ENCODE measurements around the gene ADAP2.
"Not testable (repeated sequence)": the region's sequence is repeated elsewhere in the genome, so short reads cannot be mapped to it uniquely, and the experiment has no call there.

The ADAP2 gene

DNA sequence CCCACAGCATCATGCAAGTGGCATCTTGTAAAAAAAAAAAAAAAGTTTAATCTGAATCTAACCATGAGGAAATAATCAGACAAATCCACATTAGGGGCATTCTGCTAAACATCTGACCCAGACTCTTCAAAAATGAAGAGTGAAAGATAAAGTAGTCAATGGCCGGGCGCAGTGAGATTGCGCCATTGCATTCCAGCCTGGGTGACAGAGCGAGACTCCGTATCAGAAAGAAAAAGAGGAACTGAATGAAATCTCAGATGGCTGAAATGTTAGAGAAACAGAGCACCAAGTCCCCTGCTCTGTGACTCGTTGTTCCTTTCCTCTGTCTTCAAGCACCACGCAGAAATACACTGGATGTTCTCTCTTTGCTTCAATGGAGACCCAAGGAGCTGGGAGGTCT is 36.4 kb downstream of the ADAP2 start:
- DNase-seq (ENCODE audit: extremely low spot score): no peak
- TF ChIP-seq ZNF384 (IDR thresholded peaks at IDR 0.05) (no peak), FOXM1 (IDR thresholded peaks at IDR 0.05; ENCODE audit: borderline replicate concordance) (no peak), L3MBTL2 (conservative IDR thresholded peaks at IDR 0.05) (no peak), NFRKB (IDR thresholded peaks at IDR 0.05) (no peak), ELF4 (IDR thresholded peaks at IDR 0.05) (no peak), CTBP1 (IDR thresholded peaks at IDR 0.05; ENCODE audit: borderline replicate concordance) (no peak), FOXK2 (IDR thresholded peaks at IDR 0.05) (no peak), PKNOX1 (IDR thresholded peaks at IDR 0.05) (no peak), BHLHE40 (IDR thresholded peaks at IDR 0.05; ENCODE audit: borderline replicate concordance) (no peak), ARNT (IDR thresholded peaks at IDR 0.05) (no peak), FOXA1 (IDR thresholded peaks at IDR 0.05) (no peak), SUZ12 (IDR thresholded peaks at IDR 0.05) (no peak), HDGF (IDR thresholded peaks at IDR 0.05; ENCODE audit: borderline replicate concordance) (no peak)
- ChIA-PET CTCF (no interaction called here), POLR2A (interaction anchor here (1.0 kb wide), 1 partner anchor 12 kb away, joined by 5 read pairs; the partner anchor contains the start of gene RNF135)

- TF ChIP-seq ZNF384 (IDR thresholded peaks at IDR 0.05) (no peak), TARDBP (IDR thresholded peaks at IDR 0.05) (no peak), ARNT (IDR thresholded peaks at IDR 0.05) (no peak)
- POLR2A ChIA-PET: interaction anchor here (1.0 kb wide), 1 partner anchor 9 kb away, joined by 4 read pairs; the partner anchor contains the start of gene RNF135
Observed at GRCh38 chr17:30961209-30962188, 39.8 kb downstream of the ADAP2 start.

DNA sequence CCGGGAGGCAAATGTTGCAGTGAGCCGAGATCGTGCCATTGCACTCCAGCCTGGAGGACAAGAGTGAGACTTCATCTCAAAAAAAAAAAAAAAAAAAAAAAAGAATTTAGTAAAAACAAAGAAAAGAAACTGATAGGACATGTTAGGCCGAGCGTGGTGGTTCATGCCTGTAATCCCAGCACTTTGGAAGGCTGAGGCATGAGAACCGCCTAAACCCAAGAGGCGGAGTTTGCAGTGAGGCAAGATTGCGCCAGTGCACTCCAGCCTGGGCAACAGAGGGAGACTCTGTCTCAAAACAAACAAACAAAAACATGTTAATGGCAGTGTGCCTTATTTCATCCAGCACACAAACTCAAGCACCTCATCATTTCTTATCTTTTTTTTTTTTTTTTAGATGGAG is 42.6 kb downstream of the ADAP2 start:
- POLR2A ChIA-PET; CTCF ChIA-PET; DNase-seq (ENCODE audit: extremely low spot score): not testable (repeated sequence)

More at GRCh38 chr17:30961209-30962188, 39.8 kb downstream of the ADAP2 start:
- no peak for DNase-seq (ENCODE audit: extremely low spot score)
- CTCF ChIA-PET: no interaction called here

GRCh38 chr17:30964876-30965275 is 43.1 kb downstream of the ADAP2 start:
- POLR2A ChIA-PET: no interaction called here
- no peak for DNase-seq (ENCODE audit: extremely low spot score)
- TF ChIP-seq ZNF384 (IDR thresholded peaks at IDR 0.05) (no peak), LEF1 (IDR thresholded peaks at IDR 0.05; ENCODE audit: borderline replicate concordance) (no peak), TARDBP (IDR thresholded peaks at IDR 0.05) (no peak), ELF4 (IDR thresholded peaks at IDR 0.05) (no peak), CTBP1 (IDR thresholded peaks at IDR 0.05; ENCODE audit: borderline replicate concordance) (no peak), BHLHE40 (IDR thresholded peaks at IDR 0.05; ENCODE audit: borderline replicate concordance) (no peak), NFRKB (IDR thresholded peaks at IDR 0.05) (no peak), FOXK2 (IDR thresholded peaks at IDR 0.05) (no peak), HDGF (IDR thresholded peaks at IDR 0.05; ENCODE audit: borderline replicate concordance) (no peak), FOXM1 (IDR thresholded peaks at IDR 0.05; ENCODE audit: borderline replicate concordance) (no peak), PKNOX1 (IDR thresholded peaks at IDR 0.05) (no peak), SUZ12 (IDR thresholded peaks at IDR 0.05) (no peak), FOXA1 (IDR thresholded peaks at IDR 0.05) (no peak), SP1 (IDR thresholded peaks at IDR 0.05) (no peak), L3MBTL2 (conservative IDR thresholded peaks at IDR 0.05) (no peak)
- CTCF ChIA-PET: no interaction called here

DNA sequence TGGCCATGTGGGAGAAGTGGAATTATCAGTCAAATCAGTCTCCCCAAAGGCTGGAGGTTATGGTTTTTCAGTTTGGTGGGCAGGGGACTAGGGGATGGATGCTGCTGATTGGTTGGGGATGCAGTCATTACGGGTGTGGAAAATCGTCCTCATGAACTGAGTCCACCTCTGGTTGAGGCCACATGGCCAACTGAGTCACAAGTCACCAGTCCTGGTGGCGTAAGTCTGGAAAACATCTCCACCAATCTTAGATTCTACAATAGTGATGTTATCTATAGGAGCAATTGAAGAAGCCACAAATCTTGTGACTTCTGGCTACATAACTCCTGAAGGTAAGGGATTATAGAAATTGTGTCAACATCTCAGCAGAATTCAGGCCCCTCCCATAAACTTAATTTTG is 43.9 kb downstream of the ADAP2 start:
- no peak for DNase-seq (ENCODE audit: extremely low spot score)
- POLR2A ChIA-PET: no interaction called here
- CTCF ChIA-PET: no interaction called here
- no peak for TF ChIP-seq FOXK2 (IDR thresholded peaks at IDR 0.05)
- TF ChIP-seq L3MBTL2 (conservative IDR thresholded peaks at IDR 0.05): no peak
- no peak for TF ChIP-seq TARDBP (IDR thresholded peaks at IDR 0.05)
- no peak for TF ChIP-seq SP1 (IDR thresholded peaks at IDR 0.05)
- TF ChIP-seq LEF1 (IDR thresholded peaks at IDR 0.05; ENCODE audit: borderline replicate concordance): no peak
- TF ChIP-seq FOXM1 (IDR thresholded peaks at IDR 0.05; ENCODE audit: borderline replicate concordance): no peak
- TF ChIP-seq HDGF (IDR thresholded peaks at IDR 0.05; ENCODE audit: borderline replicate concordance): no peak
- no peak for TF ChIP-seq CTBP1 (IDR thresholded peaks at IDR 0.05; ENCODE audit: borderline replicate concordance)
- TF ChIP-seq FOXA1 (IDR thresholded peaks at IDR 0.05): no peak
- TF ChIP-seq ZNF384 (IDR thresholded peaks at IDR 0.05): no peak
- no peak for TF ChIP-seq SUZ12 (IDR thresholded peaks at IDR 0.05)
- TF ChIP-seq ARNT (IDR thresholded peaks at IDR 0.05): no peak

- CTCF ChIA-PET; DNase-seq (ENCODE audit: extremely low spot score); POLR2A ChIA-PET: not testable (repeated sequence)
Observed at GRCh38 chr17:30967911-30968310, 46.2 kb downstream of the ADAP2 start.

All from HEK293T (cell line).